AG04450 (cell line): ENCODE data around the gene SPEN. TPM values are rescaled to one million over a fixed set of nuclear protein-coding genes. Genes with fewer than 3 reads are reported as not detected.

ENCODE experiments used
- CTCF ChIA-PET: fragments of 300-600, 350-600 bp; formaldehyde crosslinking; extraction: SDS; loops from one replicate; lab custom pipeline; 2022; ENCODE audit warnings: antibody characterized with exemption, inconsistent platforms; lab: Charles Lee
- POLR2A ChIA-PET: fragments of 350-600 bp; formaldehyde crosslinking; extraction: SDS; loops from one replicate; lab custom pipeline; 2021; ENCODE audit warnings: antibody characterized with exemption, inconsistent platforms; lab: Yijun Ruan, JAX
- DNase-seq: peaks from one replicate; pipeline ENCODE4 v3.0.0-alpha.2; 2011; ENCODE audit warnings: low read depth, low spot score
- H3K27ac ChIP-seq: one replicate; pipeline ENCODE4 v1.5.1; 2012; ENCODE audit warnings: low read depth, low read length, control low read depth
- H3K27me3 ChIP-seq: one replicate; pipeline ENCODE4 v1.6.0; 2012; ENCODE audit warnings: low read length; ENCODE audit not compliant: control insufficient read depth, insufficient read depth
- H3K4me3 ChIP-seq: 2 replicates; pipeline ENCODE4 v1.5.1; 2011; ENCODE audit warnings: mild to moderate bottlenecking, low read depth, low read length, control low read depth
- H3K9me3 ChIP-seq: 2 replicates; pipeline ENCODE4 v1.5.1; 2012; ENCODE audit warnings: low read length; ENCODE audit not compliant: control insufficient read depth, insufficient read depth
- polyA plus RNA-seq: library from polyadenylated mRNA; depleted of rRNA; stranded (reverse); fragments of >200 nt; gene quantifications from 2 replicates; pipeline ENCODE4 v1.2.3, GENCODE V29; 2011
- TF ChIP-seq, protein P1 (sequence below): IDR thresholded peaks from 2 replicates; pipeline ENCODE4 v1.5.1; 2011; ENCODE audit warnings: low read depth, low read length, control low read depth, inconsistent platforms

Gene SPEN
- polyA plus RNA-seq, 1 experiment, result 5.2 TPM

DNA sequence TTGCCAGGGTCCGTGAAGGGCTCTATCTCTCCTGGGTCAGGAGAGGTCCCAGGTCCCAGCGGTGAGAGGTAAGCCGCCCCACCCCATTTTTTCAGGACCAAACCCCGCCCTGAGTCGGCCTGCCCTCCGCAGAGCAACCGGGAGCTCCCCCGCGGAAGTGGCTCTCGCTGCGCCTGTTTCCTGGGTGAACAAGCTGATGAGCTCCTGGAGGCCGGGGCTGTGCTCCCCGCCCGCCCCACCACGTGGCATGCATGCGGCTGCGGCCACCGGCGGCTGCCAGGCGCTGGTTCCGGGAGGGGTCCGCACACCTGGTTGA lies 96.4 kb downstream of the SPEN start:
- TF ChIP-seq, protein P1, sequence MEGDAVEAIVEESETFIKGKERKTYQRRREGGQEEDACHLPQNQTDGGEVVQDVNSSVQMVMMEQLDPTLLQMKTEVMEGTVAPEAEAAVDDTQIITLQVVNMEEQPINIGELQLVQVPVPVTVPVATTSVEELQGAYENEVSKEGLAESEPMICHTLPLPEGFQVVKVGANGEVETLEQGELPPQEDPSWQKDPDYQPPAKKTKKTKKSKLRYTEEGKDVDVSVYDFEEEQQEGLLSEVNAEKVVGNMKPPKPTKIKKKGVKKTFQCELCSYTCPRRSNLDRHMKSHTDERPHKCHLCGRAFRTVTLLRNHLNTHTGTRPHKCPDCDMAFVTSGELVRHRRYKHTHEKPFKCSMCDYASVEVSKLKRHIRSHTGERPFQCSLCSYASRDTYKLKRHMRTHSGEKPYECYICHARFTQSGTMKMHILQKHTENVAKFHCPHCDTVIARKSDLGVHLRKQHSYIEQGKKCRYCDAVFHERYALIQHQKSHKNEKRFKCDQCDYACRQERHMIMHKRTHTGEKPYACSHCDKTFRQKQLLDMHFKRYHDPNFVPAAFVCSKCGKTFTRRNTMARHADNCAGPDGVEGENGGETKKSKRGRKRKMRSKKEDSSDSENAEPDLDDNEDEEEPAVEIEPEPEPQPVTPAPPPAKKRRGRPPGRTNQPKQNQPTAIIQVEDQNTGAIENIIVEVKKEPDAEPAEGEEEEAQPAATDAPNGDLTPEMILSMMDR, result no peak
- H3K9me3 ChIP-seq, result no peaks in the 10 kb centered on the region; the same call in 1 of the 2 replicates
- no peak overlapping the region for H3K27ac ChIP-seq
- H3K27me3 ChIP-seq, result no peaks in the 10 kb centered on the region
- ChIA-PET CTCF (no interaction called here), POLR2A (interaction anchor here (0.9 kb wide), 1 partner anchor 32 kb away, joined by 3 read pairs; the partner anchor contains the start of gene ZBTB17)
- DNase-seq, result no peak
- H3K4me3 ChIP-seq, result no peak overlapping the region

DNA sequence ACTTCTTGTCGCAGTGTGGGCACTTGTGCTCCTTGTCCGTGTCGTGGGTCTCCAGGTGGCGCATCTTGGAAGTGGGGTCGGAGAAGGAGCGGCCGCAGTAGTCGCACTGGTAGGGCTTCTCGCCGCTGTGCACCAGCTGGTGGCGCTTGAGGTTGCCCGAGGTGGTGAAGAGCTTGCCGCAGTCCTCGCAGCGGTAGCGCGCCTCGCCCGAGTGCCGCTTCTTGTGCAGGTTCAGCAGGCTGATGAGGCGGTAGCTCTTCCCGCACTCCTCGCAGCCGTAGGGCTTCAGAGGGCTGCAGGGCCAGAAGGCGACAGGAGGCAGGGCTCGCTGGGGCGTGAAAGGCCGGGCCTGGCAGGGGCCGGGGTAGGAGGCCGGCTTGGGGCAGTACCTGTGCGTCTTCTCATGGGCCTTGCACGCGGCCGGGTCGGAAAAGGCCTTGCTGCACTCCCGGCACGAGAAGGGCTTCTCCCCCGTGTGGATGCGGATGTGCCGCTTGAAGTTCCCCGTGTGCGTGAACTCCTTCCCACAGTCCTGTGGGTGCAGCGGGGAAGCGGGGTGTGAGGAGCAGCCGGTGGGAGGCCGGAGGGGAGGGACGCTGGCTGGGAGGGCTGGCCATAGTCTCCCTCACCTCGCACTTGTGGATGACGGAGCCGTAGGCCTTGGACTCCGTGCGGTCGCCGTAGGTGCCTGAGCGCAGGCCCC lies 97.0 kb downstream of the SPEN start:
- CTCF ChIA-PET, result no interaction called here
- no peak overlapping the region for H3K4me3 ChIP-seq
- POLR2A ChIA-PET, result interaction anchor here (0.9 kb wide), 1 partner anchor 32 kb away, joined by 3 read pairs; the partner anchor contains the start of gene ZBTB17
- H3K27ac ChIP-seq, result no peak overlapping the region
- TF ChIP-seq, protein P1, result no peak
- H3K9me3 ChIP-seq, result no peaks in the 10 kb centered on the region; the same call in 1 of the 2 replicates
- H3K27me3 ChIP-seq, result no peaks in the 10 kb centered on the region
- no peak for DNase-seq

DNA sequence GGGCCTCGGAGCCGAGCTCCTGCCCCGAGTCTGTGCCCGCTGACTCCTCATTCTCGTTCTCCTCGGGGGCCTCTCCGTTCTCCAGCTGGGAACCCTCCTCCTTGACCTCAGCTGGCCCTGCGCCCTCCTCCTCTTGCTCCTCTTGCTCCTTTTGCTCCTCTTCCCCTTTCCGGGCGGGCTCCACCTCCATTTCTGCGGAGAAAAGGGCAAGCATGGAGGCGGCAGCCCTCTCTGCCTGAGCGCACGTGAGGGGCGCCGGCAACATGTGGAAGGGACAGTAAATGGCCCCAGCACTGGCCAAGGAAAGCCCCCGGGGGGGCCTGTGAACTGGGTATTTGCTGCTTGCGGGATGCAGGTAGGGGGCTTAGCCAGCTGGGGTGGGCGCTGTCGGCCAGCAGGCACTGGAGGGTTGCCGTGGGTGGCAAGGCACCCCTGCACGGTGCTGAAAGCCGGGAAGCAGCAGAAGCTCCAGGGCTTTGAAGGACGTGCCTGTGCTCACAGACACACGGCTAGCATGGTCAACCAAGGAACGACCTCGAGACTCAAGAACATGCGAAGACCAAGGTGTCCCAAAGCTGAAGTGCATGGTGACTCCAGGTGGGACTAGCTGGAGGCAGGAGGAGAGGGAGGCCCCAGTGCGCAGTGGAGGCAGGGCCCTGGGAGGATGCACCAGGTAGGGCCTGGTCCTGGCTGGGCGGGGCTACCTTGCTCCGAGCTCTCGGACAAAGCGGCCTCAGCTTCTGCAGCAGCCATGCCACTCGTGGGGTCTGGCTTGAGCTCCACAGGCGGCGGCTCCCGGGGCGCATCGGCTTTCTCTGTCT lies 97.7 kb downstream of the SPEN start:
- TF ChIP-seq, protein P1, result no peak
- H3K27me3 ChIP-seq, result no peaks in the 10 kb centered on the region
- ChIA-PET CTCF (no interaction called here), POLR2A (no interaction called here)
- no peak for DNase-seq
- no peak overlapping the region for H3K27ac ChIP-seq
- no peak overlapping the region for H3K4me3 ChIP-seq
- no peaks in the 10 kb centered on the region; the same call in 1 of the 2 replicates for H3K9me3 ChIP-seq

DNA sequence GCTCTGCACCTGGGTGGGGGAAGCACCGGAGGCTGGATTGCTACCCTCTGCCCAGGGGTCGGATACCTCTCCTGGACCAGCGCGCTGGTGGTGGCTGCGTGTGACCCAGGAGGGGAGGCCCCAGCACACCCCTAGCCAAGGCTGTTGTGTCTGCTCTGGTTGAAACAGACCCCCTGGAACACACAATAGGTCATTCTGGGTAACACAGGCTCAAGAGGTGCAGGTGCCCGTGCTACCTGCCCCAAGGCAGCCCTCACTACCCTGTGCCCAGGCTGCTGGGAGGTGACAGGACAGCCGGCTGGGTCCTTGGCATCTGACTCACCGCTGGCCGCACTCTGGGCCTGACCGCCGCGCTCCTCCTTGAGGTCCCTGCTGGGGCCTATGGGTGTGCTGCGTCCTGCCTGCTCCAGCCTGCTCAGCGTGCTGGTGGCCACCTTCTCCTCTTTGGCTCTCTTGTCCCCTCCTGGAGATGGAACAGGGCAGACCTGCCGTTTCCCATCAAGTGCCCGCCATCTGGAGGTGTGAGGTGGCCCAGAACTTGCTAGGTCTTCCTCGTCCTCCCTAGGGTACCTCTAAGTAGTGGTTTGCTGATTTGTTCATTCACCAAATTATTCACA lies 98.4 kb downstream of the SPEN start:
- TF ChIP-seq, protein P1, result no peak
- H3K4me3 ChIP-seq, result no peak overlapping the region
- H3K27ac ChIP-seq, result no peak overlapping the region
- ChIA-PET CTCF (no interaction called here), POLR2A (no interaction called here)
- no peaks in the 10 kb centered on the region for H3K27me3 ChIP-seq
- no peaks in the 10 kb centered on the region; the same call in 1 of the 2 replicates for H3K9me3 ChIP-seq
- DNase-seq, result no peak
